GF-D8 (cell line): Measurements from ENCODE around the gene ANO1.

ENCODE experiments used
- DNase-seq: peaks from one replicate; lab custom pipeline; 2025; lab: John Stamatoyannopoulos, UW

The ANO1 gene

GRCh38 chr11:70095541-70096252 lies 17.6 kb downstream of the ANO1 start:
- no peak for DNase-seq

- DNase-seq, result no peak
These were observed 19.9 kb downstream of the ANO1 start for GRCh38 chr11:70097783-70098563.

GRCh38 chr11:70098936-70099335 lies 20.8 kb downstream of the ANO1 start:
- DNase-seq, result no peak

- DNase-seq, result no peak
These were observed 21.6 kb downstream of the ANO1 start for GRCh38 chr11:70099578-70100279.

GRCh38 chr11:70100280-70100603 lies 22.1 kb downstream of the ANO1 start:
- DNase-seq, result no peak

GRCh38 chr11:70100791-70101190 lies 22.7 kb downstream of the ANO1 start:
- DNase-seq, result no peak

- DNase-seq, result no peak
These were observed 25.3 kb downstream of the ANO1 start for GRCh38 chr11:70103256-70103975.

GRCh38 chr11:70104419-70104818 lies 26.3 kb downstream of the ANO1 start:
- DNase-seq, result no peak

- no peak for DNase-seq
These were observed 26.8 kb downstream of the ANO1 start for GRCh38 chr11:70104961-70105360.

- DNase-seq, result no peak
These were observed 27.2 kb downstream of the ANO1 start for GRCh38 chr11:70105369-70105754.

- DNase-seq, result no peak
These were observed 27.8 kb downstream of the ANO1 start for GRCh38 chr11:70105755-70106571.

GRCh38 chr11:70106757-70107156 lies 28.6 kb downstream of the ANO1 start:
- DNase-seq, result no peak

GRCh38 chr11:70107191-70107590 lies 29.1 kb downstream of the ANO1 start:
- no peak for DNase-seq

- DNase-seq, result no peak
These were observed 29.6 kb downstream of the ANO1 start for GRCh38 chr11:70107756-70108155.

- no peak for DNase-seq
These were observed 30.1 kb downstream of the ANO1 start for GRCh38 chr11:70108250-70108649.

GRCh38 chr11:70109006-70109405 lies 30.9 kb downstream of the ANO1 start:
- no peak for DNase-seq

GRCh38 chr11:70109903-70110302 lies 31.8 kb downstream of the ANO1 start:
- no peak for DNase-seq

GRCh38 chr11:70110538-70111055 lies 32.5 kb downstream of the ANO1 start:
- no peak for DNase-seq

- peak; percentile 17 for DNase-seq
These were observed 33.3 kb downstream of the ANO1 start for GRCh38 chr11:70111269-70112016.

GRCh38 chr11:70112017-70112434 lies 33.9 kb downstream of the ANO1 start:
- no peak for DNase-seq

GRCh38 chr11:70113801-70114200 lies 35.7 kb downstream of the ANO1 start:
- DNase-seq, result no peak
